H1 (cell line): ENCODE results near the gene SLAMF1. TPM values are rescaled to one million over a fixed set of nuclear protein-coding genes. Genes with fewer than 3 reads are reported as not detected.

ENCODE experiments used
- CTCF ChIA-PET: fragments of 300-600 bp; sonication (Branson Sonifier 250); formaldehyde crosslinking; loops from one replicate; lab custom pipeline; 2021; ENCODE audit not compliant: partially characterized antibody; lab: Charles Lee
- POLR2A ChIA-PET: fragments of 300-600 bp; sonication (Branson Sonifier 250); formaldehyde crosslinking; loops from one replicate; lab custom pipeline; 2021; ENCODE audit warnings: inconsistent platforms; ENCODE audit not compliant: partially characterized antibody; lab: Charles Lee
- DNase-seq, 2 experiments: peaks; one replicate each; pipeline versions ENCODE4 v3.0.0 to v3.0.0-alpha.2; 2010 to 2022; ENCODE audit warnings: low spot score in 2 of 2, low read depth in 1 of 2, mixed read lengths in 1 of 2
- FAIRE-seq: peaks from 2 replicates; lab custom pipeline; 2011; peaks lifted over from hg19 to GRCh38; lab: Jason Lieb, UNC
- H2AFZ ChIP-seq: 2 replicates; pipeline ENCODE4 v1.8.1; 2012; ENCODE audit warnings: low read length, inconsistent platforms
- H2AK5ac ChIP-seq: 2 replicates; pipeline ENCODE4 v1.6.1; 2013; ENCODE audit warnings: low read depth, low read length
- H2BK120ac ChIP-seq: replicated peaks from 2 replicates; pipeline ENCODE3; 2013; ENCODE audit warnings: low read depth, low read length, inconsistent platforms
- H2BK12ac ChIP-seq: 2 replicates; pipeline ENCODE4 v1.6.1; 2013; ENCODE audit warnings: low read depth, low read length
- H2BK15ac ChIP-seq: 2 replicates; pipeline ENCODE4 v1.6.1; 2013; ENCODE audit warnings: low read length
- H2BK20ac ChIP-seq: 2 replicates; pipeline ENCODE4 v1.6.1; 2013; ENCODE audit warnings: low read length
- H2BK5ac ChIP-seq: 2 replicates; pipeline ENCODE4 v1.6.1; 2013; ENCODE audit warnings: low read depth, low read length
- H3K14ac ChIP-seq: 2 replicates; pipeline ENCODE4 v1.6.1; 2013; ENCODE audit warnings: inconsistent platforms; ENCODE audit not compliant: insufficient read length
- H3K18ac ChIP-seq: 2 replicates; pipeline ENCODE4 v1.6.1; 2013; ENCODE audit warnings: low read length; ENCODE audit errors: extremely low read depth
- H3K23ac ChIP-seq: 2 replicates; pipeline ENCODE4 v1.6.1; 2013; ENCODE audit warnings: inconsistent platforms; ENCODE audit not compliant: insufficient read length
- H3K23me2 ChIP-seq: 2 replicates; pipeline ENCODE4 v1.6.1; 2013; ENCODE audit warnings: low read depth, low read length
- H3K27ac ChIP-seq: 2 replicates; pipeline ENCODE4 v1.6.1; 2011; ENCODE audit warnings: low read depth, low read length, inconsistent platforms
- H3K27me3 ChIP-seq, 4 experiments: replicated peaks in 1 of 4; 1 replicate in 1 of 4; 2 replicates in 3 of 4; pipeline versions ENCODE4 v1.6.1 to v1.8.1; 2011 to 2013; ENCODE audit warnings: low read length in 3 of 4, mild to moderate bottlenecking in 3 of 4, inconsistent platforms in 2 of 4, mixed read lengths in 2 of 4, moderate library complexity in 1 of 4; ENCODE audit not compliant: control insufficient read depth in 3 of 4, insufficient read depth in 3 of 4; ENCODE audit errors: extremely low read depth in 1 of 4
- H3K36me3 ChIP-seq, 4 experiments: 2 replicates each; pipeline versions ENCODE4 v1.6.1 to v1.8.1; 2011 to 2013; ENCODE audit warnings: mild to moderate bottlenecking in 4 of 4, low read length in 3 of 4, moderate library complexity in 2 of 4, control low read depth in 1 of 4, inconsistent platforms in 1 of 4; ENCODE audit not compliant: insufficient read depth in 4 of 4, control insufficient read depth in 2 of 4
- H3K4ac ChIP-seq: replicated peaks from 2 replicates; pipeline ENCODE3; 2013; ENCODE audit warnings: low read length, low read depth, mixed read lengths, inconsistent platforms; ENCODE audit not compliant: insufficient read length
- H3K4me1 ChIP-seq, 4 experiments: replicated peaks in 1 of 4; 1 replicate in 1 of 4; 2 replicates in 3 of 4; pipeline versions ENCODE4 v1.6.1 to v1.8.1; 2011 to 2013; ENCODE audit warnings: low read length in 3 of 4, inconsistent platforms in 2 of 4, mixed read lengths in 1 of 4; ENCODE audit not compliant: insufficient read depth in 4 of 4, control insufficient read depth in 3 of 4
- H3K4me2 ChIP-seq, 2 experiments: 2 replicates each; pipeline versions ENCODE4 v1.6.1 to v1.8.1; 2011 to 2013; ENCODE audit warnings: low read depth in 2 of 2, low read length in 2 of 2, control low read depth in 1 of 2, inconsistent platforms in 1 of 2, mild to moderate bottlenecking in 1 of 2; ENCODE audit not compliant: insufficient read depth in 1 of 2
- H3K4me3 ChIP-seq, 4 experiments: fragments of 200-600, 300-600 bp in 1 of 4; sonication (generic), shearing (Covaris generic), sonication (Bioruptor Twin) in 1 of 4; 2 replicates each; pipeline versions ENCODE4 v1.5.1 to v1.8.1; 2011 to 2016; ENCODE audit warnings: low read length in 4 of 4, low read depth in 3 of 4, control low read depth in 2 of 4, inconsistent platforms in 2 of 4, mild to moderate bottlenecking in 2 of 4, mixed read lengths in 1 of 4, moderate library complexity in 1 of 4; ENCODE audit not compliant: insufficient read depth in 2 of 4; ENCODE audit errors: extremely low read depth in 1 of 4
- H3K56ac ChIP-seq: replicated peaks from 2 replicates; pipeline ENCODE3; 2013; ENCODE audit warnings: low read depth, mild to moderate bottlenecking, mixed read lengths, low read length, inconsistent platforms; ENCODE audit not compliant: insufficient read length
- H3K79me1 ChIP-seq: 2 replicates; pipeline ENCODE4 v1.6.1; 2013; ENCODE audit warnings: low read depth, low read length, control low read depth
- H3K79me2 ChIP-seq, 2 experiments: 2 replicates each; pipeline versions ENCODE4 v1.6.1 to v1.8.1; 2012 to 2013; ENCODE audit warnings: low read length in 2 of 2, mild to moderate bottlenecking in 2 of 2, inconsistent platforms in 1 of 2; ENCODE audit not compliant: insufficient read depth in 2 of 2, control insufficient read depth in 1 of 2
- H3K9ac ChIP-seq, 4 experiments: replicated peaks in 1 of 4; 1 replicate in 1 of 4; 2 replicates in 3 of 4; pipeline versions ENCODE4 v1.6.1 to v1.8.1; 2011 to 2013; ENCODE audit warnings: low read depth in 3 of 4, low read length in 3 of 4, control low read depth in 2 of 4, mild to moderate bottlenecking in 2 of 4, moderate library complexity in 2 of 4, inconsistent platforms in 1 of 4; ENCODE audit errors: extremely low read depth in 1 of 4
- H3K9me3 ChIP-seq, 2 experiments: 2 replicates each; pipeline versions ENCODE4 v1.6.1 to v1.8.1; 2012 to 2013; ENCODE audit warnings: mild to moderate bottlenecking in 2 of 2, moderate library complexity in 2 of 2, control low read depth in 1 of 2, inconsistent platforms in 1 of 2, low read depth in 1 of 2, low read length in 1 of 2, mixed read lengths in 1 of 2; ENCODE audit not compliant: insufficient read depth in 2 of 2
- H4K20me1 ChIP-seq, 2 experiments: replicated peaks in 1 of 2; 2 replicates each; pipeline versions ENCODE3 to v1.8.1; 2011 to 2013; ENCODE audit warnings: inconsistent platforms in 2 of 2, low read length in 2 of 2, mild to moderate bottlenecking in 1 of 2; ENCODE audit not compliant: insufficient read depth in 2 of 2, control insufficient read depth in 1 of 2
- H4K5ac ChIP-seq: 2 replicates; pipeline ENCODE4 v1.6.1; 2013; ENCODE audit warnings: low read length, low read depth, mixed read lengths, inconsistent platforms; ENCODE audit not compliant: insufficient read length
- H4K8ac ChIP-seq: 2 replicates; pipeline ENCODE4 v1.8.0; 2013; ENCODE audit warnings: mild to moderate bottlenecking, moderate library complexity, low read length, inconsistent platforms; ENCODE audit not compliant: insufficient read depth; ENCODE audit errors: extremely low read depth
- H4K91ac ChIP-seq: replicated peaks from 2 replicates; pipeline ENCODE3; 2013; ENCODE audit warnings: low read length, mixed read lengths, inconsistent platforms; ENCODE audit not compliant: insufficient read length
- POLR2AphosphoS5 ChIP-seq: IDR thresholded peaks from 2 replicates; pipeline ENCODE4 v1.6.1; 2011; ENCODE audit warnings: low read depth, low read length
- TCF12 ChIP-seq: IDR thresholded peaks from 2 replicates; pipeline ENCODE4 v1.6.1; 2011; ENCODE audit warnings: low read depth, mild to moderate bottlenecking, low read length
- WGBS, 2 experiments: shearing (Covaris generic) in 1 of 2; methylation state at CpG; one replicate each; pipeline versions ENCODE4 v1.1.6 to v1.1.7; 2013 to 2015; ENCODE audit warnings: low lambda C conversion rate in 2 of 2, mixed read lengths in 2 of 2, inconsistent platforms in 1 of 2, low coverage in 1 of 2, missing lambda C conversion rate in 1 of 2; ENCODE audit not compliant: insufficient replicate concordance in 2 of 2, insufficient coverage in 1 of 2, insufficient read length in 1 of 2; ENCODE audit errors: extremely low coverage in 1 of 2, missing lambda C conversion rate in 1 of 2; 5-methylcytosine and 5-hydroxymethylcytosine counted together
- polyA plus RNA-seq, 7 experiments: library from polyadenylated mRNA; depleted of rRNA in 3 of 7; stranded (reverse) in 5 of 7; unstranded in 2 of 7; fragments of >200 nt in 5 of 7; fragments of 200-250 nt in 2 of 7; gene quantifications; 1 replicate in 5 of 7; 2 replicates in 1 of 7; 4 replicates in 1 of 7; pipeline versions ENCODE4 v1.2.1 to v1.2.3, GENCODE V29; 2011 to 2013; ENCODE audit warnings: missing spikeins in 2 of 7, mixed read lengths in 2 of 7
- total RNA-seq: library from RNA; stranded (reverse); fragmentation: NEBNext Ultra II Directional; extraction: Animal tissue kit (Norgen Biotek cat#: 25700); gene quantifications from 2 replicates; pipeline ENCODE4 v1.2.1, GENCODE V29; 2021
- TF ChIP-seq, protein P1 (sequence below): IDR thresholded peaks from 2 replicates; pipeline ENCODE4 v1.6.1; 2012; ENCODE audit warnings: inconsistent platforms

SLAMF1 gene
- total and polyA plus RNA-seq, 2 of the 8 experiments (the other 6 are each of a cell fraction or from before 2014, with no cell fraction given), result not detected

- Histone ChIP-seq H2BK15ac (0 out of 2 replicates have a peak overlapping the region, but pooled peaks have one; percentile 22), H3K14ac (no peak overlapping the region), H3K23ac (no peak overlapping the region), H3K23me2 (no peaks in the 10 kb centered on the region), H2AK5ac (no peak overlapping the region), H2BK120ac (no peak overlapping the region), H4K8ac (no peak overlapping the region; the same call in 1 of the 2 replicates), H2AFZ (0 out of 2 replicates have a peak overlapping the region, but pooled peaks have one; percentile 46), H3K4me3 (no peak overlapping the region), H4K5ac (no peak overlapping the region), H2BK20ac (no peak overlapping the region), H4K20me1 (no peaks in the 10 kb centered on the region), H3K9ac (no peak overlapping the region), H3K27me3 (peaks cover 0 to 3% (median 0%) of the 10 kb centered on the region in 4 experiments; a peak in 1 of 7 replicates), H3K4me1 (no peaks in the 10 kb centered on the region), H3K79me1 (no peaks in the 10 kb centered on the region), H4K91ac (no peak overlapping the region), H3K4me2 (no peak overlapping the region), H3K4ac (no peak overlapping the region), H3K27ac (no peak overlapping the region), H2BK5ac (no peak overlapping the region), H2BK12ac (no peak overlapping the region; the same call in 1 of the 2 replicates), H3K36me3 (no peaks in the 10 kb centered on the region), H3K79me2 (no peaks in the 10 kb centered on the region), H3K18ac (no peak overlapping the region), H3K56ac (no peak overlapping the region), H3K9me3 (no peaks in the 10 kb centered on the region)
- no peak for DNase-seq
- ChIA-PET POLR2A (interaction anchor here (1.1 kb wide), 1 partner anchor 375 kb away, joined by 3 read pairs; the partner anchor contains the start of gene F11R), CTCF (interaction anchor here (1.5 to 2.1 kb wide), 2 partner anchors 14 to 30 kb away, joined by 3 to 8 read pairs; no protein-coding TSS in a partner anchor)
- FAIRE-seq, result no peak
- 92% methylated on average over 13 of the region's 13 CpGs; no CpG with 5 or more reads in 1 of the 2 experiments for WGBS, 2 experiments
- TF ChIP-seq TCF12 (no peak), POLR2AphosphoS5 (no peak)
- TF ChIP-seq, protein P1, sequence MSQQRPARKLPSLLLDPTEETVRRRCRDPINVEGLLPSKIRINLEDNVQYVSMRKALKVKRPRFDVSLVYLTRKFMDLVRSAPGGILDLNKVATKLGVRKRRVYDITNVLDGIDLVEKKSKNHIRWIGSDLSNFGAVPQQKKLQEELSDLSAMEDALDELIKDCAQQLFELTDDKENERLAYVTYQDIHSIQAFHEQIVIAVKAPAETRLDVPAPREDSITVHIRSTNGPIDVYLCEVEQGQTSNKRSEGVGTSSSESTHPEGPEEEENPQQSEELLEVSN, result no peak
Measured at GRCh38 chr1:160645386-160646130, 1.3 kb downstream of the SLAMF1 start.
